ENCODE data around the gene MAN2B1. TPM values are rescaled to one million over a fixed set of nuclear protein-coding genes. Genes with fewer than 3 reads are reported as not detected.
"Not testable (repeated sequence)": the region's sequence is repeated elsewhere in the genome, so short reads cannot be mapped to it uniquely, and the experiment has no call there.

Gene MAN2B1
- polyA plus RNA-seq, 3 donors from 2014 or later, result 25.3 to 44.4 (median 27.2) TPM

GRCh38 chr19:12697425-12697824, 30.9 kb upstream of the MAN2B1 start:
- Mint-ChIP-seq H3K4me1 (peaks cover 11 to 14% of the 10 kb centered on the region in 2 donors), H3K27ac (peak overlapping the region in 3 of 6 donors; percentile 7 to 77 (median 22)), H3K4me3 (peak overlapping the region in 4 of 5 donors; percentile 18 to 50 (median 25))
- not testable (repeated sequence) for H3K9me3 Mint-ChIP-seq; H3K36me3 Mint-ChIP-seq; DNase-seq; H3K27me3 Mint-ChIP-seq (ENCODE audit: low read depth in 3 of 3)

- peak within 1 kb of the TSS; percentile 91 to 98 (median 96) for H3K27ac Mint-ChIP-seq
- H3K36me3 Mint-ChIP-seq, result peaks cover 0 to 3% (median 0%) of the 10 kb centered on the region in 3 donors
- peaks cover 3 to 8% (median 6%) of the 10 kb centered on the region in 3 donors for H3K27me3 Mint-ChIP-seq (ENCODE audit: low read depth in 3 of 3)
- peak within 1 kb of the TSS; percentile 90 to 94 (median 93) for H3K4me3 Mint-ChIP-seq
- DNase-seq, result peak; percentile 93 to 95 (median 93)
- peaks cover 11 to 14% of the 10 kb centered on the region in 2 donors for H3K4me1 Mint-ChIP-seq
- no peaks in the 10 kb centered on the region for H3K9me3 Mint-ChIP-seq
These were observed 30.1 kb upstream of the MAN2B1 start, which contains the start of gene FBXW9 for GRCh38 chr19:12696366-12697335. TSS of gene FBXW9 (minus strand) at chr19:12696631. CDS start at chr19:12696581, 50 bp downstream.

GRCh38 chr19:12695997-12696365, 29.4 kb upstream of the MAN2B1 start:
- Mint-ChIP-seq H3K36me3 (peaks cover 0 to 3% (median 0%) of the 10 kb centered on the region in 3 donors), H3K4me1 (peaks cover 11 to 14% of the 10 kb centered on the region in 2 donors)

DNA sequence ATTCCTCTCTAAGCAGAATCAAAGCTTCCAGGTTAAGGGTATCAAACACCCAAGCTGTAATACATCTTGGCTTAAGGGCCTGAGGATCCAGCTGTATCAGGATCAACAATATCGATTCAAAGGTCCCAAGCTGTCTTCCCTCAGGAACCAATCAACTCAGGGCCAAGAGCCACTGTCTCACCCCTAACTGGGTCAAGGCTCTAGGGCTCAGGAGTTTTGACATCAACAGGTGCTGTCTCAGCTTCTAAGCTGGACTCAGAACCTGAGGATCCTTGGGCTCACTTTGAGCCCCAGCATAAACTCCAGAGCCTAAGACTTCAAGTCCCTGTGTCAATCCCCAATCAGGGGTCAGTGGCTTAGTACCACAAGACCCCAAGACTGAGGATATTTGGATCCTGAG, 29.0 kb upstream of the MAN2B1 start:
- DNase-seq, result no peak
- Mint-ChIP-seq H3K36me3 (peaks cover 0 to 3% (median 0%) of the 10 kb centered on the region in 3 donors), H3K27ac (peak overlapping the region in 1 of 6 donors; percentile 67), H3K9me3 (no peaks in the 10 kb centered on the region), H3K27me3 (ENCODE audit: low read depth in 3 of 3) (peaks cover 3 to 8% (median 6%) of the 10 kb centered on the region in 3 donors), H3K4me1 (peaks cover 11 to 14% of the 10 kb centered on the region in 2 donors), H3K4me3 (peak overlapping the region; percentile 67 to 94 (median 75))

More at GRCh38 chr19:12695997-12696365, 29.4 kb upstream of the MAN2B1 start:
- no peak for DNase-seq
- H3K9me3 Mint-ChIP-seq, result no peaks in the 10 kb centered on the region
- peak overlapping the region; percentile 90 to 94 (median 93) for H3K4me3 Mint-ChIP-seq
- peak overlapping the region in 5 of 6 donors; percentile 51 to 98 (median 91) for H3K27ac Mint-ChIP-seq
- peaks cover 3 to 8% (median 6%) of the 10 kb centered on the region in 3 donors for H3K27me3 Mint-ChIP-seq (ENCODE audit: low read depth in 3 of 3)

GRCh38 chr19:12695096-12695495, 28.6 kb upstream of the MAN2B1 start:
- Mint-ChIP-seq H3K4me3 (peak overlapping the region in 4 of 5 donors; percentile 25 to 94 (median 46)), H3K27ac (no peak overlapping the region), H3K4me1 (peaks cover 11 to 14% of the 10 kb centered on the region in 2 donors), H3K36me3 (peaks cover 0 to 3% (median 0%) of the 10 kb centered on the region in 3 donors), H3K9me3 (no peaks in the 10 kb centered on the region), H3K27me3 (ENCODE audit: low read depth in 3 of 3) (peaks cover 3 to 8% (median 6%) of the 10 kb centered on the region in 3 donors)
- DNase-seq, result no peak

GRCh38 chr19:12694641-12695040, 28.1 kb upstream of the MAN2B1 start:
- no peak for DNase-seq
- Mint-ChIP-seq H3K36me3 (peaks cover 0 to 3% (median 0%) of the 10 kb centered on the region in 3 donors), H3K27me3 (ENCODE audit: low read depth in 3 of 3) (peaks cover 3 to 8% (median 6%) of the 10 kb centered on the region in 3 donors), H3K27ac (no peak overlapping the region), H3K4me3 (peak overlapping the region in 1 of 5 donors; percentile 94), H3K4me1 (peaks cover 11 to 14% of the 10 kb centered on the region in 2 donors), H3K9me3 (no peaks in the 10 kb centered on the region)

DNA sequence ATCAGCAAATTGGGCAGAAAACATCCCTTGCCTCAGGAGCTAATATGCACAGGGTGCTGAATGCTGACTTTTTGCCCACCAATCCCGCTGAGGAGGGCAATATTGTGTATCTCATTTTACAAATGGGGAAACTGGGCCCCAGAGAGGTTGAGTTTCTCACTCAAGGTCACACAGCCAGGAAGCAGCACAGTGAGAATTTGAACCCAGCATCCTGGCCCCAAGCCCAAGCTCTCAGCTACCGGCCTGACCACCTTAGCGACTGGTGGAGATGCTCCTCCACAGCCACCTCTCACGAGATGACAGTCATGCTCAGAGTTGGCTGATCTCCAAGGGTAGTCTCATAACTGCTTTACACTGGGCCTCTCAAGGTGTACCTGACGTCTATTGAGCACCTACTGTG, 26.4 kb upstream of the MAN2B1 start:
- H3K27ac Mint-ChIP-seq, result no peak overlapping the region
- H3K4me3 Mint-ChIP-seq, result no peak overlapping the region
- H3K27me3 Mint-ChIP-seq (ENCODE audit: low read depth in 3 of 3), result peaks cover 3 to 8% (median 4%) of the 10 kb centered on the region in 3 donors
- H3K36me3 Mint-ChIP-seq, result no peaks in the 10 kb centered on the region
- no peaks in the 10 kb centered on the region for H3K9me3 Mint-ChIP-seq
- peaks cover 9% of the 10 kb centered on the region in 2 donors for H3K4me1 Mint-ChIP-seq
- no peak for DNase-seq

DNA sequence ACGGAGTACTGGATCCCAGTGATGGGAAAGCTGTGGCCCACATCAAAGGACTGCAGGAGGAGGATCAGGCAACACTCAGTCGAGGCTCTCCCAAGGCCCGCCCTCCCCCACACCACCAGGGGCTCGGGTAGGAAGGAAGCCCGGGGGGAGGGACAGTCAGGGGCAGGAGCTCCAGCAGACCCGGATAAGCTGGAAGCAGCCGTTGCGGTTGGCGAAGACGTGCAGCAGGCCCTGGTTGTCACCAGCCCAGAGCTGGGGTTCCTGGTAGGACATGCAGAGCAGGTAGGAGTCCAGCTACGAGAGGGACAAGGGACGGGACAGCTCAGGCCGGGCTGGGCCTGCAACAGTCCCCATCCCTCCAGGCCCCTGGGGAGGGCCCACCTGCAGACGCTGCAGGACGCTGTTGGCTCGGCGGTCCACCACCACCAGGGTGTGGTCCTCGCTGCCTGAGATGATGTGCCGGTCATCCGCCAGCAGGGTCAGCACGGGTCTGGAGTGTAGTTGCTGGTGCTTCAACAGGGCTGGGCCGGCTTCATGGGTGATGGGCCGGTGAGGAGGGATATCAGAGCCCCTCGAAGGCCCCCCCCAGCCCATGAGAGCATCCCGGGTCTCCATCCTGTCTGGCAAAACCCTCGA, 23.2 kb upstream of the MAN2B1 start:
- Mint-ChIP-seq H3K4me1 (no peaks in the 10 kb centered on the region), H3K4me3 (no peak overlapping the region), H3K27ac (no peak overlapping the region), H3K9me3 (no peaks in the 10 kb centered on the region), H3K27me3 (ENCODE audit: low read depth in 3 of 3) (peaks cover 2 to 4% (median 2%) of the 10 kb centered on the region in 3 donors), H3K36me3 (no peaks in the 10 kb centered on the region)
- no peak for DNase-seq

DNA sequence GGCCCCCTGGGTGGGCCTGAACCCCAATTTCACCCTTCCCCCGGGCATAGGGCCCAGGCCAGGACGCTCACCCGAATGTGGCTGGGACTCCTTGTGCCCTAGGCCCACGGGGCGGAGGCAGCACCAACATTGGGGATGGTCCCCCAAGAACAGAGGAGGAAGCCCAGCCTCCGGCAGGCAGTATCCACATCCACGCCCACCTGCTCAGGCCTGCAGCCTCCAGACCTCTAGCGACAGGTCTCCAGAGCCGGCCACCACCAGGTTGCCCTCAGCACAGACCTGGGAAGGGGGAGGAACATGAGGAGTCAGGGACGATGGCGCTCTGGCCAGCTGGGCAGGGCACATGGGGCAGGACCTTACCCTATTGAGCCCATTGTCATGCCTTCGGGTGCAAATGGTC, 22.5 kb upstream of the MAN2B1 start:
- Mint-ChIP-seq H3K36me3 (no peaks in the 10 kb centered on the region), H3K4me3 (no peak overlapping the region), H3K4me1 (no peaks in the 10 kb centered on the region), H3K27ac (no peak overlapping the region), H3K9me3 (no peaks in the 10 kb centered on the region), H3K27me3 (ENCODE audit: low read depth in 3 of 3) (peaks cover 2 to 6% (median 2%) of the 10 kb centered on the region in 3 donors)
- no peak for DNase-seq

GRCh38 chr19:12687496-12688196, 21.1 kb upstream of the MAN2B1 start, which contains the start of gene GNG14:
TSS of gene GNG14 (plus strand) at chr19:12687998. CDS start at chr19:12688049, 51 bp downstream.
- no peak within 1 kb of the TSS for H3K27ac Mint-ChIP-seq
- no peak within 1 kb of the TSS for H3K4me3 Mint-ChIP-seq
- peaks cover 2 to 9% (median 3%) of the 10 kb centered on the region in 3 donors for H3K27me3 Mint-ChIP-seq (ENCODE audit: low read depth in 3 of 3)
- no peaks in the 10 kb centered on the region for H3K36me3 Mint-ChIP-seq
- no peaks in the 10 kb centered on the region for H3K4me1 Mint-ChIP-seq
- H3K9me3 Mint-ChIP-seq, result no peaks in the 10 kb centered on the region
- DNase-seq, result no peak

DNA sequence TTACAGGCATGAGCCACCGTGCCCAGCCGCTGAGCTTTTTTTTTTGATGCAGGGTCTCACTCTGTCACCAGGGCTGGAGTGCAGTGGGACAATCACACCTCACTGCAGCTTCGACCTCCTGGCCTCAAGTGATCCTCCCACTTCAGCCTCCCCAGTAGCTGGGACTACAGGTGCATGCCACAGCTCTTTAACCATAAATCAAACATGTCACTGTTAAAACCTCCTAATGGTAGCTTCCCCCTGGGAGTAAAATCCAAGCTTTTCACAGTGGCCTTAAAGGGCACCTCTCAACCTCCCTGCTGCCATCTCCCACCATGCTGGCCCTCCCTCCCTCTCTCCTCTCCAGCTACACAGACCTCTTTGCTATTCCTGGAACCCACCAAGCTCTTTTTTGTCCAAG, 19.3 kb upstream of the MAN2B1 start:
- Mint-ChIP-seq H3K9me3 (no peaks in the 10 kb centered on the region), H3K27ac (no peak overlapping the region), H3K27me3 (ENCODE audit: low read depth in 3 of 3) (peaks cover 14 to 23% (median 15%) of the 10 kb centered on the region in 3 donors), H3K4me1 (peaks cover 9% of the 10 kb centered on the region in 2 donors), H3K4me3 (no peak overlapping the region), H3K36me3 (peaks cover 0 to 5% (median 4%) of the 10 kb centered on the region in 3 donors)
- no peak for DNase-seq

- peaks cover 27 to 30% of the 10 kb centered on the region in 2 donors for H3K4me1 Mint-ChIP-seq
These were observed 14.8 kb upstream of the MAN2B1 start, which contains the start of gene DHPS for GRCh38 chr19:12681074-12681987. TSS of gene DHPS (minus strand) at chr19:12681880. CDS start at chr19:12681766, 114 bp downstream.

More at GRCh38 chr19:12681074-12681987, 14.8 kb upstream of the MAN2B1 start, which contains the start of gene DHPS:
- Mint-ChIP-seq H3K27me3 (ENCODE audit: low read depth in 3 of 3) (peaks cover 14 to 23% (median 22%) of the 10 kb centered on the region in 3 donors), H3K4me3 (peak within 1 kb of the TSS; percentile 94 to 99 (median 96)), H3K9me3 (no peaks in the 10 kb centered on the region), H3K27ac (peak within 1 kb of the TSS; percentile 93 to 98 (median 95)), H3K36me3 (peaks cover 7 to 17% (median 9%) of the 10 kb centered on the region in 3 donors)
- peak; percentile 91 to 95 (median 93) for DNase-seq
